ENCODE measurements around the gene H3-3A. TPM values are rescaled to one million over a fixed set of nuclear protein-coding genes. Genes with fewer than 3 reads are reported as not detected.

Gene H3-3A
- total RNA-seq, 3 donors from 2014 or later, result 466 to 839 (median 627) TPM

GRCh38 chr1:226066415-226067078 is 4.0 kb downstream of the H3-3A start:
- no peak for TF ChIP-seq CTCF (IDR thresholded peaks at IDR 0.05)
- Histone ChIP-seq H3K36me3 (ENCODE audit: low read depth) (peaks cover 5% of the 10 kb centered on the region), H3K4me3 (no peak overlapping the region), H3K9me3 (no peaks in the 10 kb centered on the region), H3K4me1 (ENCODE audit: low read depth) (peaks cover 38% of the 10 kb centered on the region)
- DNase-seq (no peak), ATAC-seq (no peak)
- intact Hi-C loops (cut with DNase I, micrococcal nuclease), result loop anchor here (5.0 to 10.0 kb wide), 2 partner anchors 56 to 58 kb away; no protein-coding TSS in a partner anchor

GRCh38 chr1:226069811-226070489 is 7.4 kb downstream of the H3-3A start:
- no peaks in the 10 kb centered on the region for H3K9me3 ChIP-seq
- no peak for TF ChIP-seq CTCF (IDR thresholded peaks at IDR 0.05)
- DNase-seq, result no peak
- H3K36me3 ChIP-seq (ENCODE audit: low read depth), result peaks cover 5% of the 10 kb centered on the region
- no peak for ATAC-seq
- H3K4me1 ChIP-seq (ENCODE audit: low read depth), result peaks cover 32% of the 10 kb centered on the region
- intact Hi-C loops (cut with DNase I, micrococcal nuclease), result loop anchor here (5.0 to 10.0 kb wide), 2 partner anchors 52 to 55 kb away; no protein-coding TSS in a partner anchor
- no peak overlapping the region for H3K4me3 ChIP-seq

DNA sequence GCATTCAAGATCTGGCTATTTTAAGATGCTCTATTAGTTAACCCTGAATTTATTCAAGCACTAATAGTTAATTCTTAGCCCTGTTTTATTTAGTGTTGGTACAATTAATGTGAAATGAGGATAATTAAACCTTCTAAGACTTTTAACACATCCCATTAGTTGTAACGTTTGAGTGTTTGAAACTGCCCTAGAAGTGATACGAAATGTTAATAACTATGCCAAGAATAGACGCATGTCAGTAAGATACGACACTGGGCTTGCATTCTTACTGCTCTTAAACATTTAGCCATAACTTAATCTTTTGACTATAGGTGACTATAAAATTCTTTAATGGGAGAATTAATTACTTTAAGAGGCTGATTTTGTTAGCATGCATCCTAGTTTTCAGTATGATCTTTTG is 9.8 kb downstream of the H3-3A start:
- Histone ChIP-seq H3K9me3 (no peaks in the 10 kb centered on the region), H3K36me3 (ENCODE audit: low read depth) (peaks cover 3% of the 10 kb centered on the region), H3K4me1 (ENCODE audit: low read depth) (peaks cover 13% of the 10 kb centered on the region), H3K4me3 (no peak overlapping the region)
- DNase-seq, result no peak
- intact Hi-C loops (cut with DNase I, micrococcal nuclease), result no loop called here
- TF ChIP-seq CTCF (IDR thresholded peaks at IDR 0.05), result no peak
- no peak for ATAC-seq

- Histone ChIP-seq H3K4me1 (ENCODE audit: low read depth) (peaks cover 9% of the 10 kb centered on the region), H3K4me3 (no peak overlapping the region), H3K36me3 (ENCODE audit: low read depth) (no peaks in the 10 kb centered on the region), H3K9me3 (no peaks in the 10 kb centered on the region)
- no peak for TF ChIP-seq CTCF (IDR thresholded peaks at IDR 0.05)
- DNase-seq, result no peak
- intact Hi-C loops (cut with DNase I, micrococcal nuclease), result no loop called here
- ATAC-seq, result peak; percentile 8
These were observed 10.9 kb downstream of the H3-3A start for GRCh38 chr1:226073184-226073950.

- intact Hi-C loops (cut with DNase I, micrococcal nuclease), result no loop called here
- ATAC-seq, result no peak
- Histone ChIP-seq H3K4me1 (ENCODE audit: low read depth) (peaks cover 7% of the 10 kb centered on the region), H3K4me3 (no peak overlapping the region), H3K9me3 (no peaks in the 10 kb centered on the region), H3K36me3 (ENCODE audit: low read depth) (no peaks in the 10 kb centered on the region)
- no peak for TF ChIP-seq CTCF (IDR thresholded peaks at IDR 0.05)
- DNase-seq, result no peak
These were observed 11.5 kb downstream of the H3-3A start for GRCh38 chr1:226074046-226074445.
